ENCODE results near the gene PDLIM7.

Gene PDLIM7

DNA sequence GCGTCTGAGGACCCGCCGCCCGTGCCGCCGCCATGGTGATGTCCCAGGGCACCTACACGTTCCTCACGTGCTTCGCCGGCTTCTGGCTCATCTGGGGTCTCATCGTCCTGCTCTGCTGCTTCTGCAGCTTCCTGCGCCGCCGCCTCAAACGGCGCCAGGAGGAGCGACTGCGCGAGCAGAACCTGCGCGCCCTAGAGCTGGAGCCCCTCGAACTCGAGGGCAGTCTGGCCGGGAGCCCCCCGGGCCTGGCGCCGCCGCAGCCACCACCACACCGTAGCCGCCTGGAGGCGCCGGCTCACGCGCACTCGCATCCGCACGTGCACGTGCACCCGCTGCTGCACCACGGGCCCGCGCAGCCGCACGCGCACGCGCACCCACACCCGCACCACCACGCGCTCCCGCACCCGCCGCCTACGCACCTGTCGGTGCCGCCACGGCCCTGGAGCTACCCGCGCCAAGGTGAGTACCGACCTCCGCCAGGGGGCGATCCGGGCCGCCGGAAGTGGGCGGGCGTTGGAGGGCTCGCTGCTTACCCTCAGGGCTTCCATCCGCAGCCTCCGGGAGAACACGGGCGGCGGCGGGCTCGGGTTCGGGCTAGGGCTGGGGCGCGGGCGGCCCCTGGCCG, 42.3 kb downstream of the PDLIM7 start:
- peak; percentile 42 for DNase-seq

DNA sequence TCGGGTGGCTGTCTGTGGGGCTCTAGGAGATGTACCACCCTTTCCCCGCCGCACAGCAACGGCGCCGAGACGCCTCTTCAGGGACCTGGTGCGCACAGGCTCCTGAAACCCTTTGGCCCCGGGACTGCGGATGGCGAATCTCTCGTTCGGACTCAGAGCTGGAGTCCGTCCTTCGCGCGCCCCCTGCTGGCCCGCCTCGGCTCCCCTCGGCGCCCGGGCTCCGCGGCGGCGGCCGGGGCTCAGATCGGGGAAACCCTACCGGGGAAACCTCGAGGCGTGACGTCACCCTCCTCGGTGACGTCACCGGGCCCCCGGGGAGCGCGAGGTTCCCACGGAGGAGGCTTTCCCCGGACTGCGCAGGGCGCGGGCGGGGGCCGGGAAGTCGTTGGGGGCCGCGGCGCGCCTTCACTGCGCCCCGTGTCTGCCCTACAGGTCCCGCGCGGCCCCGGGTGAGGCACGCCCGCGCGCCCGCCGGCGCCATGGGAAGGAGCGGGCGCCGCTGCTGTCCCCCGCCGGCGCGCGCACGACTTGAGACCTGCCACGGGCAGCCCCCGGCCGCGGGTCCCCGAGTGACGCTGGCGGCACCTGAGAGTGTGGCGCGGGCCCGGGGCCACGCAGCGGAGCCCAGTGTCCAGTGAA, 42.9 kb downstream of the PDLIM7 start:
- peak; percentile 97 for DNase-seq

DNA sequence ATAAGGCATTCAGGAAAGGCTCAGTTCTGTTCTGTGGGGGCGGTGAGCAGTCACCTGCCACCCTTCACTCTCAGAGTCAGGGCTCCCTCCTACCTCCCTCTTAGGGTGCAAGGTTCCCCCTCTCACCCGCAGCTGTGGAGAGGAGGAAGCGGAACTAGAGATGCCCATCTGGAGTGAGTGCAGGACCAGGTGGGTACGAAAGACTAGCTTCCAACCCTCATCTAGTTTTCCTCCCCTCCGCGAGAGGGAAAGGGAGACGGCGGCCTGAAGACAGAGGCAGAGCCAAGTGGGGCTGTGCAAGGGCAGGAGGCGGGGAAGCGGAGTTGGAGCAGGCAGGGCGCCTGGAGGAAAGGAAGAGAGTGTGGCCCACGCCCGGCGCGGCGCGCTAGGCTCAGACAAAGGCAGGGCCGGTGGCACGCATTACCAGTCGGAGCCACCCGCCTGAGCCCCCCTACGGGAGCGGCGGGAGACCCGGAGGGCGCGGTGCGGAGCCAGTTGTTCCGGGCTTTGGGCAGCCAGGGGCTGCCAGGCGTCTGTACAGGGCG, 43.5 kb downstream of the PDLIM7 start:
- no peak for DNase-seq

DNA sequence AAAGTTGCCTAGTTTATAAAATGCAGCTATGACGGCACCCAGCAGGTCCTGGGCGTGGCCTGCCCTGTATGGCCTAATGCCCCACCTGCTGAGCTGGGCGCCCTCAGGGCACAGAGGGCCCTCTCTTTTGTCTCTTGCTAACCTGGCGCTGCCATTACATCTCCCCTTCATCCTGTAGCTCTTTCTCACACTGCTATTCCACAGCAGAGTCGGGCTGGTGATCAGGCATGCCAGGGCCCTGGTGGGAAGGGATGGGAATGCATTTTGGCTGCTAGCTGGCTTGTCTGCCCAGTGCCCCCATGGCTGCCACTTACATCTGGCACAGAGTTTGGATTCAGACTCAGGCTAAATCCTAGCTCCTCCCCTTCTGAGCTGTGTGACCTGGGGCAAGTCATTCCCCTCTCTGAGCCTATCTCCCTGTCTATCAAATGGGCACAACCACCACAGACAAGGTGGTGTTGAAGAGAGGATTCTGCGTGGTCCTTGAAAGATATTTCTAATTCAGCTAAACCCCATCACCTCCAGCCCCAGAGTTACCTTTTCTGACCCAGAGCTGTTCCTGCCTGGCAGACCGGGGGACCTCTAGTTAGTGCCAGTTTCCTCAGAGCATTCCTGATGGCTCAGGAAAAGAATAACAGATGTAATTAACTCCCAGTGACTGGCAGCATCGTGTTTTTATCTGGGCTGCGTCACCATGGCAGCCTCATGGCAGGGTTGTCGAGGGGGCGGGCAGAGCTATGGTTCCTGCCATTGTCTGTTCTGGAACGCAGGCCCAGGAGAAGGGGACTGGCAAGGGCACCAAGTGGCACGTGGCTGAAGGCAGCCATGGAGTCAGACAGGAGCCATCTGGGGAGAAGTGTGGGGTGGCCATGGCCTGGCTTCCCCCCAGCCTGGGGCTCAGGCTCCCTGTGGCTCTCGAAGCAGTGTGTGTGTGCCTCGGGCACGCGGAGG, 44.4 kb downstream of the PDLIM7 start:
- no peak for DNase-seq

DNA sequence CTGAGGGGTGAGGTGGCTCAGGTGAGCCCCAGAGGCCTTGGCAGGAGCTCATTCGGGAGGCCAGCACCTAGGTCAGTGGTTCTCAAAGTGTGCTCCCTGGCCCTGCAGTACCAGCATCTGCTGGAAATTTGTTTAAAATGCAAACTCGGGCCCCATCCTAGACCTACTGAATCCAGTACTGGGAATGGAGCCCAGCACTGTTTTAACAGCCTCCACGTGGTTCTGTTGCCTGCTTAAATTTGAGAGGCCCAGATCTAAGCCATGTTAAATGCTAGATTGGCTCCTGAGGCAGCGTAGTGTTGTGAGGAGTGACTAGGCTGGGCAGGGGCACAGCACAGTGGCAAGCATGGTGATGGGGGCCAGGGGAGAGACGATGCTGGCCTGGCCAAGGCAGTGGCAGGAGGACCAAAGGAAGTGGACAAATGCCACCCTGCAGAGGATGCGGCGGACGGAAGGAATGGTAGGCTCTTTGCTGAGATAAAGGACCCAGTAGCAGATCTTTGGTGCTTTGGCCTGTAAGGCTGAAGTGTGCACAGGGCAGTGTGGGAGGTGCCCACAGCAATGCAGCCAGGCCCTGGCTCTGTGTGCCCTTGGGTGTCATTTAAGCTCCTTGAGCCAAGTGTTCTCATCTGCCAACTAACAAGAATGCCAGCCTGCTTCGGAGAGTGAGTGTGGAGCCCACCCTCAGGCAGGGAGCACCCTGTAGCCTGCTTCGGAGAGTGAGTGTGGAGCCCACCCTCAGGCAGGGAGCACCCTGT, 46.6 kb downstream of the PDLIM7 start:
- DNase-seq = no peak

DNA sequence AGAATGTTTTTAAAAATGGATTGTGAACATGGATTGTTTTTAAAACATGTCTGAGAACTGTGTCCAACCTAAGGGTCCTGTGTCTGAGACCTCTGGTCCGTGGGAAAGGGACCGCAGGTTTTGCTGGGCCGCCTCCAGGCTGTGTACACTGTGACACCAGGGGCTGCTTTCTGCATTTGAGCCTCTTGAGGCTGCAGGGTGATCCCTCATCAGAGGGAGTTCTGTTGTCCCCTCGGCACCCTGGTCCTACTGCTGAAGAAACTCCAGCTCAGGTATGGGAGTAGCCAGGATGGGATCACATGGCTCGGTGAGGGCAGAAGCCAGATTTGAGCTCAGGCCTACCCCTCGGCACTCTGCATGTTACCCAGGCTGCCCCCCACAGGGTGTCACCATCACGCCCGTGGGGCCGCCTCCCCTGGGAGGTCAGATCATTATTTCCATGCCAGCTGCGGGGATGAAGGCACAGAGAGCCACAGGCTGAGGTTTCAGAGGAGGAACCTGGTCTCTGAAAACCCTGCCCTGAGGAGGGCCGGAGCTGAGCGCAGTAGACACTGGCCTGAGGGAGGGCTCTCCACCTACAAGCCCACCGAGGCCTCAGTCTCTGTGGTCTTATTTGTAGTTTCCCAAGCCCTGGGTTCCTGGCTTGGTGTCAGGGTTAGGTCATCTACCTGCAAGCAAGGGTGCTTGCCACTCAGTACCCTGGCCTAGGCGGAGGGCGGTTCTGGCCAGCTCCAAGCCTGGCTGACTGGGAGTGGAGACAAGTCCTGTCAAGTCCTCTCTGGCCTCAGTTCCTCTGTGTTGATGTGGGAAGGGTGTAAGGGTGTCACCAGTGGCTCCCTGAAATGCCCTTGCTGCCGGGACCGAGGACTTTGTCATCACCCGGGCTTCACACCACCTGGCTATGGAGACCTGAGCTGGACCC, 48.0 kb downstream of the PDLIM7 start:
- no peak for DNase-seq

DNA sequence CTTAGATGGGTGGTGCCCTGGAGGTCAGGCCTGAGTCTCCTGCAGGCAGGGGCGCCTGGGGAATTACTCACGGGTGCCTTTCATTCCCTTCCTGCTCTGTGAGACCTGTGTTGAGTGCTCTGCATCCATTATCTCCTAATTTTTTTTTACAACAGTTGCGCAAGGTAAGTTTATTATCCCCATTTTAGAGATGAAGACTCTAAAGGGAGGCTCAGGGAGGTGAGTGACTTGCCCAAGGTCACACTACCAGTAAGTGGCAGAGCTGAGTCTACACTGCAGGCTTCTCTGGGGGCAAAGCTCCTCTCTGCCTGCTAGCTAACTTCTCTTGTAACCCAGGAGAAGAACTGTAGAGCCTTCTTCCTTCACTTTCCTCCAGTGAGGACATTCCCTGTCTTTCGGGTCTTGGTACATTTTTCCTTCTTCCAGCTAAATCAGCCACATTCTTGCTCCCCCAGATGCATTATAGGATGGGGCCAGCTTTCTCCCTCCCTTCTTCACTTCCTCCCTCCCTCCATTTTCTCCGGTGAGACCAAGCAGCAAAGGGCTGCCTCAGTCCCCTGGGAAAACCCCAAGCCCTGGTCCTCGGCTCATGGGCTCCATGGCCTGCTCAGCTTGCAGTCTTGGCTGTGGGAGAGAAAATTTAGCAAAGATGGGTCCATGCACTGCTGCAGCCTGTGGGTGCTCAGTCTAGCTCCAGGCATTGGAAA, 49.0 kb downstream of the PDLIM7 start:
- DNase-seq = no peak

DNA sequence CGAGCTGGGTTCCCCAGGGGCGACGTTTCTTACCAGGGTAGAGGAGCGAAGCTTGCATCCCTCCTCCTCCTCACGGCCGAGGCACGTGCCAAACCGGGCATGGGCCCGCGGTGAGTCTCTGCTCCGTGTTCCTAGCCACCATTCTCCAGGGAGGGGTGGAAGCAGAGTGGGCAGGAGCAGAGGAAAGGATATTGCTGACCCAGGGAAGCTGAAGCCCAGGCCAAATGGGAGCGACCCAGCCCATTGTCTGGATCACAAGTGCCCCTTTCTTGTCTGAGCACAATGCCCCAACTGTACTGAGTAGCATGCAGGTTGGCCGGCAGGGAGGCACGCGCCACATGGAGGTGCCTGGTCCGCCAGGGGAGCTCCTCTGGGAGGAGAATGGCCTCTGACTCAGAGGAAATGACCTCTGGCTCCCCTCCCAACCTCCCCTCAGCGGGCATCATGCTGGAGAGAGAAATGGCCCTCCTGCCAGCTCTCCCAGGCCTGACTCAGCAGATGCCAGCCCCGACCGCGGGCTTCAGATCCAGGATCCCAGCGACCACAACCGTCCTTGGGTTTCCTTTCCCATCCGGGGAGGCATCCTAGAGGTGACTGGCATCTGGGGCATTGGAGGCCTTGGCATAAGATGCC, 49.7 kb downstream of the PDLIM7 start:
- DNase-seq = peak; percentile 51

DNA sequence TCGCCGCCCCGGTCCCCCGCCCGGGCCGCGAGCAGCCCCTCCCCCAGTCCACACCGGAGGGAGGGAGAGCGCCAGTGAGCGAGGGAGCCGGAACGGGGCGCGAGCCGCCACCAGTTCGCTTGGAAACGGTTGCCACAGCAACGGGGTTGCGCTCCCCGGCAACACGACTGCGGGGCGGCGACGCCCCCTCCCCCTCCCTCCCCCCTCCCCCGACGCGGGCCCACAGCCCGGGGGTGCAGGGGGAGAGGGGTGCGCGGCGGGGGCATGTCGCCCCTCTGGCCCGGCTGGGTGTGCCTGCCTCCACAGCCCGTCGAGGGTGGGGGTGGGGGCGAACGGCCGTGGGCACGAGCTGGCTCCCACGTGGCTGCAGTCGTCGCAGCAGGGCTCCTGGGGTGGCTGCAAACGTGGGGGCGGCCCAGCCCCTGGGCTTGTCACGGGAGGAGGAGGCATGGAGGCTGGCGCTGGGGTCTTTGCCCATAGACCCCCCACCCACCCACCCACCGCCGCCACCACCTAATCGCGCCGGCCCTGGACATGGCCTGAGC, 50.3 kb downstream of the PDLIM7 start:
- no peak for DNase-seq

DNA sequence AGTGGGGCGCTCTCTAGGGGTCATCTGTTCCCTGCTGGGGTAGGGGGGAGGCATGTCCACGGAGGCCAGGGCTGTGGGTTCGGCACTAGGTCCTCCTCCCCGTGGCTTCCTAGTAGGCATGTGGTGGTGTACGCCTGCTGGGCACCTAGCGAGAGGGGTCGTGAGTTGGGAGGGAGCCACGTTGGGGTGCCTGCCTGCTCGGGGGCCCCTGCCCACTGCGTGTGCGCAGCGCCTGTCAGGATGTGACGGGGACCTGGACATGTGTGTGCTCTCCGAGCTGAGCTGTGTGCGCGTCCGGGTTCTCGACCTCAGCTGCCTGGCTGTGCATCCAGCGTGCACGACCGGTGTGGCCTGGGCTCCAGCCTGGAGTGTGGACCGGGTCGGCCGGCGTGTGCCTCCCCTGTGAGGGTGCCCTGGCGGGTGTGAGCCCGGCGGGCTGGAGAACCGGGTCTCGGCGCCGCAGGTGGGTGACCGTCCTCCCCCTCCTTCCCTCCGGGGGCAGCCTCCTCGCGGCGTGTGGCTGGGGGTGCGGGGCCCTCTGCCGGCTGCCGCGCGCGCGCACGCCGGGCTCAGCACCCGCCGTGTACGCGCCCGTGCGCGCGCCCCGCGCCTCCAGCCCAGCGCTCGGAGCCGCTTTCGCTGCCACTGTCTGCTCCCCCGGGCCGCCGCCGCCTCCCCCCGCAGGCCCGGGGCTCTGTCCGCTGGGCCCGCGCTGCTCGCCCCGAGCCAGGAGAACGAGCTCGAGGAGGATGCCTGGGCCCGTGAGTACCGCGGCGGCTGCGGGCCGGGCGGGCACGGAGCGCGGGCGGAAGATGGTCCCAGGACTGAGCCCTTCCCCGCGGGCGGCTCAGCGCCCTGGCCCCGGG, 51.0 kb downstream of the PDLIM7 start, which contains the start of gene PRR7:
Gene PRR7, plus strand, starts transcription at position 615 of the 866 bp plus-strand sequence. CDS start 8,254 bp downstream, outside the sequence.
- peak; percentile 48 for DNase-seq

DNA sequence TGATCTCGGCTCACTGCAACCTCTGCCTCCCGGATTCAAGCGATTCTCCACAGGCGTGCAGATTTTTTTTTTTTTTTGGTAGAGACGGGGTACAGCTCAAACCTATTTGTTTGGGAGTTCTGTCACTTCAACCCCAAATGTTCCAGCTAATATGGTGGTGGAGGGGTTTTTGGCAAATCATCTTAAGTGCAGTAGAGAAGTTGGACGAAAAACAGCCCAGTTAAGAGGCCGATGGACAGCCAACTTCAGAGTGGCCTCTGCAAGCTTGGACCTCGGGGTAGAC, 51.5 kb downstream of the PDLIM7 start:
- DNase-seq = no peak

DNA sequence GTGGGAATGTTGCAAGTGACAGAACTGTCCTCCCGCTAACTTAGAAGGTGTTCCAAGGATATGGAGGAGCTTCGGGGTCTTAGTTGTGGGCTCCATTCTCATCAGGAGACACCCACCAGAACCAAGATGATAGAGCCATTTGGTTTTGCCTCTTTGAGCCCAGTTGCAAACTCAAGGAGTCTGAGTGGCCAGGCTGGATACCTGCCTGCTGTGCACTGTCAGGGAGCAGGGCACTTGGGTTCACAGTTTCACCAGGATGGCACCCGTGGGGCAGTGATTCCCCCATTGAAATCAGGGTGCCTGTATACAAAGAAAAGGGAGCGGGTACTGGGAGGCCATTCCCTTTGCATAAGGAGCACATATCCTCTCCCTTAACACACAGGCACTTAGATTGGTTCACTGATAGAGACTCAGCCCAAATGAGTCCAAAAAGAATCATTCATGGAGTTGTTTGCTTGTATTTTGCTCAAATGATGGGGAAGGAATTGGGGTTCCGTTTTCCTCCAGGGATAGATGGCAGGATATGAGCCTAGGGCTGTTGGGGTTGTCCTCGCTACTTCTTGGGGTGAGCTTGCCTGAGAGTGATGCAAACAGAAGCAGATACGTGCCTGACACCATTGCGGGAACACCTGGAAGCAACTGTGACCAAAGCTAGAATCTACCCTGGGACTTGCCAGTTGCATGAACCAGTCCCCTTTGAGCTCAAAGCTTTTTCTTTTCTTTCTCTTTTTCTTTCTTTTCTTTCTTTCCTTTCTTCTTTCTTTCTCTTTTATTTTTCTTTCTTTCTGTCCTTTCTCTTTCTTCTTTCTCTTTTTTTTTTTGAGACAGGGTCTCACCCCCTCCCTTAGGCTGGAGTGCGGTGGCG, 52.1 kb downstream of the PDLIM7 start:
- no peak for DNase-seq

DNA sequence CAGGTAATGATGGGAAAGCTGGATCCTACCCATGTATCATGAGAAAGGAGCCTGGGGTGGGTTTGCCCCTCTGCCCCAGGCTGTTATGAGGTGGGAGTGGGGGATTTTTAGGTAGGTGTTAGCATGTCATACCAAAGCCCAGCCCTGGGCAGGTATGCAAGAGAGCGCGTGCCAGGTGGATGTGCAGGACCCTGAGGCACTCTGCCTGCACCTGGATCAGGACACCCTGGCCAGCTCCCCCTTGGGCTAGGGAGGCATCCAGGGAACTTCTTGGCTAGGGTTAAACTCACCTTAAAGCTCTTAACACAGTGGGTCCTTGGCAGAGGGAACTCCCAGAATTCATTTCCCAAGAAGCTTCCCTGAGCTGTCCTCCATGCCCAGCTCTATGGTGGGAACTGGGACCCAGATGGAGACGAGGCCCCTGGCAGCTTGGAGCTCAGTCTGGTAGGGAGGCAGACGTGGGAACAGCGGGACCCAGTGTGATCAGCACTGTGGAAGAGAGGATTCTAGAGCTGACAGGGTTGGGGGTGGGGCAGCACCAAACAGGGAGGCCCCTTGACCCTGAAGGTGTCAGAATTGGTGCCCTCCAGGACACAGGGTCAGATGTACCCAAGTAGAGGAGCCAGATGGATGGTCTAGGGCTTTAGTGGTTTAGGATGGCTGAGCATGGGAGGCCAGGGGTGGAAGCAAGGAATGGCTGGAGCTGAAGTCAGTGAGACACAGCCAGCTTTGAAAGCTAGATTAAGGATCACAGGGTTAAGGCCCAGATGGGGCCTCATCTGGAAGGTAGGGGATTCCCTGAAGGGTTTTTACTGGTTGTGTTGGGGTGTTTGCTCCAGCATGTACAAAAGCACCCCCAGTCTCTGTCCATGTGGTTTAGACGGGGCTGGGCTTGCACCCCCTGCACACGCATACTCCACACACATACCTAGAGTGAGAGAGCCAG, 53.0 kb downstream of the PDLIM7 start:
- no peak for DNase-seq

DNA sequence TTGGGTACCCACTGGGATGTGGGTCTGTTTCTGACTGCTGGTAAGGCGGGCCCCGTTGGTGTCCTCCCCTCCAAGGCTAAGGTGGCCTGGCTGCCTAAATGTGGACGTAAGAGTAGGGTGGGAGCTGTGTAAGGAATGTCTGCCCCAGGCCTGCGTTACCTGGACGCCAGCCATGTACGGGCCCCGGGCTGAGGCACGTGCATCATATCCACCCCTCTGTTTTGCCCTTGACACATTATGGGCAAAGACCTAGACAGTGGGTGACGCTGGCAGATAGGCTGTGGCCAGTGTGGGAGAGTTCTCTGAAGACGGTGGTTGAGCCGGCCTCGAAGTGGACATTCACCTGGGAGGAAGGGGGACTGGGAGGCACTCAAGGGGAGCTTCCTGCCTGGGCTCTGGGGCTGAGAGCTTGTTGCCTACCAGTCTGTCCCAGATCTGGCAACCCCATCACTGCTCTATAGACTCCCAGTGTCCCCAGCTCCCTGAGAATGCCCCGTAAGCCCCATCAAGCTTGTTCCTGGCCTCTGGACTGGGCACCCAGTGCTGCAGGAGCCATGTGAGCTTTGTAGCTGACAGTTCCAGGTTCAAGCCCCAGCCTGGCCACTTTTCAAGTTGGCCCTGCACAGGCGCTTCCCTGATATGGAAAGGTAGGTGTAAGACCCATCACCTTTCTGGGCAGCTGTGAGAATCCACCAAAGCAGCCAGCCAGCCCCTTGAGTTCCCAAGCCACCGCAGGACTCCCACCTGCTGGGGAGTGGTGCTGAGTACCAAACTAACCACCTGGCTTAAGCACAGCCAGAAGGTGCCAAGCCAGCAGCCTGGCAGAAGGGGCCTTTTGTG, 54.0 kb downstream of the PDLIM7 start:
- no peak for DNase-seq

DNA sequence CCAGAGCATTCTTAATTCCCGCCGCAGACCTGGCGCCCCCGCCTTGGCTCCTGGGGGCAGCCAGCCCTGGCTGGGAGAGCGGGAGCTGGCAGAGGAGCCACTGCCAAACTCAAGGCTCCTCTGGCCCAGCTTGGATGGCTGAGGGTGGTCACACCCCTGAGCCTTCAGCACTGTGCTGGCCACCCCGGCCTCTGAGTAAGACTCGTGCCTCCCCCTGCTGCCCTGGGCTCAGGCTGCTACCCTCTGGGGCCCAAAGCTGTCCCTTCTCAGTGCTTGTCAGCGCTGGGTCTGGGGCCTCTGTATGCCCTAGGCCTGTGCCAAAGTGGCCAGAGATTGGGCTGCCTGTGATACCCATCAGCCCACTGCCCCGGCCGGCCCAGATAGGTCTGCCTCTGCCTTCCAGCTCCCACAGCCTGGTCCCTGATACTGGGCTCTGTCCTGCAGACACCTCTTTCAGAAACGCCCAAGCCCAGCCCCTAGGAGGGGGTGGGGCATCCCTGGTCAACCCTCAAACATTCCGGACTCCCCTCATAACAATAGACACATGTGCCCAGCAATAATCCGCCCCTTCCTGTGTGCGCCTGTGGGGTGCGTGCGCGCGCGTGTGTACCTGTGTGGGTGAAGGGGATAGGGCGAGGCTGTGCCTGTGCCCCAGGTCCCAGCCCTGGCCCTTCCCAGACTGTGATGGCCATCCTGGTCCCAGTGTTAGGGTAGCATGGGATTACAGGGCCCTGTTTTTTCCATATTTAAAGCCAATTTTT, 55.2 kb downstream of the PDLIM7 start:
- no peak for DNase-seq

Measured in suppressor macrophage treated with lipopolysaccharide for 4 hours (primary cell).